GM11168 (cell line): ENCODE results near the gene GRSF1.
"Not testable (repeated sequence)": the region's sequence is repeated elsewhere in the genome, so short reads cannot be mapped to it uniquely, and the experiment has no call there.

Source experiments
- in situ Hi-C: fragments of 300-500 bp; cut with MboI; formaldehyde crosslinking; loops from one replicate; pipeline ENCODE4 v1.12.0; 2022; ENCODE audit warnings: low sequenced_read_pairs; ENCODE audit not compliant: unreplicated experiment

GRSF1 gene

DNA sequence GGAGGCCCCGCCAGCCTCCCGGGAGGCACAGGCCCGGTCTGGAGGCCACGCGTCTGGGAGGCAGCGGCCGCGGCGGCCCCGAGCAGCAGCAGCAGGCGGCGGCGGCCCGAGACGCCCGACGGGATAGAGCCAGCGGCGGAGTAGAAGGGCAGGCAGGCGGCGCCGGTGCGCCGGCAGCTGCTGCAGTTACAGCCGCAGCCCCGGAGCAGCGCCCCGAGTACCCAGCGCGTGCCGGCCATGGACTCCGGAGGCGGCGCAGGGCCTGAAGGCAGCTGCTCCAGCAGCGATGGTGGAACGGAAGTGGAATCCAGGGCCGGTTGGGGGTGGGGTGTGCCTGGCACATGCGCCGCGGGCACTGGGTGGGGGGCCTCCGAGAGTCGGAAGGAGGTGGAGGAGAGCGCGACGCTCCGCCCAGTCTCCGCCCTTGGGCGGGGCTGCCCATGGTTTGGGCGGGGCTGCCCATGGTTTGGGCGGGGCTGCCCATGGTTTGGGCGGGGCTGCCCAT is at the start of gene GRSF1:
Gene GRSF1, minus strand, starts transcription at position 302 of the 505 bp plus-strand sequence. Its CDS starts 63 bp downstream, at position 239.
- in situ Hi-C loops: no loop called here

GRCh38 chr4:70885174-70885573 is 45.5 kb upstream of the GRSF1 start:
- in situ Hi-C loops: no loop called here

DNA sequence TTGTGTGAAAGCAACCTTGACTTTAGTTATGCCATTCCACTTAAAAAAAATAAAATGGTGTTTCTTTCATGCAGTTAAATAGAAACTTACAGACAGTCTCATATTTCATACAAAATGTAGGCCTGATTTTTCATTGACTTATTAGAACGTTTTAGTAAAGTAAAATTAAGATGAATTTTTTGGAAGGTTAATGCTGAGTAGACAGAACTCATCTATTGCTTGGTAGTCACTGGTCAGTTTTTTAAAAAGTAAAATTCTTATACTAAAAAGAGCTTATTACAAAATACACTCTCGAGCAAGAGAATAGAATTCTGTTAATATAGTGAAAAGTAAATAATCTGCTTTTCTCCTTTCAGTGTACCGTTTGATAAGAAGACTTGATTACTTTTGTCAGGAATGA is 41.0 kb upstream of the GRSF1 start:
- in situ Hi-C loops: no loop called here

DNA sequence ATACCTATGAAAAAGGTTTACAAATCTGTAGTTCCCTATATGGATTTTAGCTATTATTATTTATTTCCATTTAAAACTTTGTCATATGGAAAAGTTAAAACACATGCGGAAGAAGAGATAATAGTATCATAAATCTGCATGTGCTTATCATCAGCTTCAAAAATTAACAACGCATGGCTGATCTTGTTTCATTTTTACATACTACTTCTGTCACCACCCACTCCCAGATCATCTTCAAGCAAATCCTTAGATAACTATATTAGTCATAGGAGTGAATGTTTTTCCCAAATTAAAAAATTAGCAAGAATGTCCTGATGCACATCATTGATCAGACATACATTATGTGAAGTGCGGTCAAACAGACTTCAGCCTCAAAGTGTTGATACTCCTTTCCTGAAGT is 37.9 kb upstream of the GRSF1 start:
- in situ Hi-C loops: no loop called here

- in situ Hi-C loops: no loop called here
These were observed 34.8 kb upstream of the GRSF1 start for GRCh38 chr4:70874268-70875156.

GRCh38 chr4:70873216-70873615 is 33.5 kb upstream of the GRSF1 start:
- in situ Hi-C loops: no loop called here

DNA sequence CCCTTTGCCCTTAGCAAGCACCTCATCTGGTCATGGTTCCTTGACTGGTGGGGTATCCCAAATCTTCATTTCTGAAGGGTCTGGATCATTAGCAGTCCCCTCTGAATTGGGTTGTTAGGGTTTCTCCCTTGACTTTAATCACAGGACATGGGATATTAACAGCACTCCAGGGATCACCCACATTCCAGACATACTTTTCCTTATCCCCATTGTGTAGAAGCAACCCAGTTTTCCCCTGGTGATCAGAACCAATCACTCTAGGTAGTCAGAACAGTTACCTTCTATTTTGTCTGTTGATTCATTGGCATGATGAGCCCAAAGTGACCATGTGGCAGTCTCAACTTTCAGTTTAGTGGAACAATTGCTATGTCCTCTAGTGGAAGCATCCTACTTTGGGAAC is 29.1 kb upstream of the GRSF1 start:
- in situ Hi-C loops: no loop called here

DNA sequence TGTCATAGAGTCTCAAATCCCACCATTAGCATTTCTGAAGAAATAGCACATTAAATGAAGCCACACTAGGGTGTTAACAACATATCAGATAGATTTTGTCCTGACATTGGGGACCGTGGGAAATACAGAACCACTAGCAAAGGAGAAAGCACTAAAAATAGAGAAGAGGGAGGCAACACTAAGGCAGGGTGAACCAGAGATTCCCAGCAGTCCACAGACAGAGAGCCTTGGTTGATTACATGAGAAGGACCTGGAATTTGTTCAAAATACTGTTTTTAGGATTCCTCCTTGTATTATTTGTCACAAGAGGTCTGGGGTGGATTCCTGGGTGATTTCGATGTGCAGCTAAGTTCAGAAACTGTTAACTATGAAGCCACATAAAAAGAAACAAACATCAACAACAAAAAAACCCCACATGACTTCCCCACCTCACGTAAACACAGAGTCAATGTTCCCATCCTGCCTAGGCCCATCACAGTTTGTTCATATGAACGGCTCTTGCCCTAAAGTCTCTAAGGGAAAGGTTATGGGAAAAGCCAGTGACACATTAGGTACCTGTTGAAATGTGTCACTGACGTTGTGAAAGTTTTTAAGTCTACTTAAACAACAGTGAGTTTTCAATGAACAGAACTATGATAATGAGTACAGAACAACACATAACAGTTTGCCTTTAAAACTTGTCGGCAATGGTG is 23.6 kb upstream of the GRSF1 start:
- in situ Hi-C loops: no loop called here

GRCh38 chr4:70859066-70859465 is 19.4 kb upstream of the GRSF1 start:
- in situ Hi-C loops: no loop called here

DNA sequence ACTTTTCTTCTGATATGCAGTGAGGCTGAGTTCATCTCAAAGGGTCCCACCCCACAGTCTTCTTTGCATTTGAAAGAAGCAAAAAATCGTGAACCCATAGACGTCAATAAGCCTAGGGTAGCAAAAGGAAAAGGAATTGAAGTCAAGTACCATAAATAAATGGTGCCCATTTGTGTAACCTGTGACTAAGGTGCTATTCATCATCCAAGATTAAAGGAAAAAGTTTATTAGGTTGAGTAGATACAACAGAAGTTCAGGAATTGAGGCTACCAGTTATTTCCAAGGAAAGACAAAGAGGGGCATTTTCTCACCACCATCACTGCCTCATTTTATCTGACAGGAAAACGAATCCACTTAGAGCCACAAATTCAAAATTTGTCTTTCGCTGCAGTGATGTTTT is 18.8 kb upstream of the GRSF1 start:
- in situ Hi-C loops: no loop called here

DNA sequence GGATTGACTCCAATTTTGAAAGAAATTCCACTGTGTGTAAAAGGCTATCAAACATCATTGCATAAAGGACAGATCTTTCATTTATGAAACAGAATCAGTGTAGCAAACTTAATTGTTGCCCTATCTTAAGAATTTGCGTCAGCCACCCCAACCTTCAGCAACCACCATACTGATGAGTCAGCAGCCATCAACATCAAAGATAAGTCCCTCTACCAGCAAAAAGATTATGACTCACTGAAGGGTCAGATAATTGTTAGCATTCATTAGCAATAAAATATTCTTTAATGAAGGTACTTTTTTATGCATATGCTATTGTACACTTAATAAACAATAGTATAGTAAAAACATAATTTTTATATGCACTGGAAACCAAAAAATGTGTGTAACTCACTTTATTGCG is 15.8 kb upstream of the GRSF1 start:
- in situ Hi-C loops: no loop called here

GRCh38 chr4:70849291-70849690 is 9.6 kb upstream of the GRSF1 start:
- in situ Hi-C loops: no loop called here

GRCh38 chr4:70844180-70844579 is 4.5 kb upstream of the GRSF1 start:
- in situ Hi-C loops: no loop called here

DNA sequence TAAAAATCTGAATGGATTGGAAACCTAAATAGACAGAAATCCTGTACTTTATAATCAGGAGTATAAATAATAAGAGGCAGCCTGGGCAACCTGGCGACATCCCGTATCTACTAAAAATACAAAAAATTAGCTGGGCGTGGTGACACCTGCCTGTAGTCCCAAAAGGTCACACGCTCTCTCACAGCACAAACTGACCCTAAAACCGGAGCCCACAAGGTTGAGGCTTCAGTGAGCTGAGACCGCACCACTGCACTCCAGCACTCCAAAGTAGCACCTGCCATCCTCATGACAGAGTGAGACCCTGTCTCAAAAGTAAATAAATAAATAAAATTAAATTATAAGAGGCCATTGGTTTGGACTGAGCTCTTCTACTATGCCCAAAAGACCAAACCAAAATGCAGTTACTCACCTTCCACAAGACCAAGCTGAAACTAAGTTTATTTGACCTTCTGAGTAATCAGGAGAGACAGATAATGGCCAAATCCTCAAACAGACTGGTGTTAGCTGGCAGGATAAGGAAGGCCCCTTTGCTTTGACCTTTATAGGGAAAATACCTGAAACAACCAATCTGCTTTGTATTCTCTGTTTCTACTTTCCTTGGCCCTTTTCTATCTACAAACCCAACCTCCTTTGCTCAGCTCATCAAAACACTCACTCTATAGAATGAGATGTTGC is 3.2 kb upstream of the GRSF1 start:
- in situ Hi-C loops: no loop called here

DNA sequence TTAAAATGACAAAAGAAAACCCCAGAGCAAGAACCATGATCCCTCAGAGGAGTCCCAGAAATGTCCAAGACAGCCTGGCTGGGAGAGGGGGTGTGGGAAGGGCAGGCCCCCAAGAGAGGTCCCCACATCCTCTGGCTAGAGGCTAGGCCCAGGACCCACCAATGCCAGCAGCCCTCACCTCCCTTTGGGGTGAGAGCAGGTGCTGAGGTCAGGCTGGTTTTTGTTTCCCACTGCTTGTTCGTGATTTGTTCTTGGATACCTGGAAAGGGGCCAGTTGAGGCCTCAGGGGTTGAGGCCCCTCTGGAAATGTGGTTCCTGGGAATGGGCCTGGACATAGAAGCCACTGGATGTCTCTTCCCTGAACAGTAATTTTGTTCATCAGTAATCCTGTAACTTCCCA is 2.3 kb upstream of the GRSF1 start:
- in situ Hi-C loops: no loop called here

DNA sequence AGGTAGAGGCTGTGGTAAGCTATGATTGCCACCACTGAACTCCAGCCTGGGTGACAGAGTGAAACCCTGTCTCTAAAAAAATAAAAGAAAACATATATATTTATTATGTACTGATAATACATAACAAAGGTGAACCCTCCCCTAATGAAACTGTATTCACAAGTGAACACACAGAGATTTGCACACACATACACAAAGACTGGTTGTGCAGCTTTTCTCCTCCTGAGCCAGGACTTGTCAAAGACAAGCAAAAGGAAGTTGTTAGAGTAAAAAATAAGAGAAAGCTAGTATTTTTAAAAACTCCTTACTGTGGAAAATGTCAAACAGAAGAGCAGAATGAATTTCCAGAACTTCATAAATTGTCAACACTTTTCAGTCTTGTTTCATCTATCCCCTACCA is 1.5 kb upstream of the GRSF1 start:
- in situ Hi-C loops: no loop called here

GRCh38 chr4:70840631-70841030 is 941 bp upstream of the GRSF1 start:
- in situ Hi-C loops: not testable (repeated sequence)

GRCh38 chr4:70840137-70840536 is 447 bp upstream of the GRSF1 start:
- in situ Hi-C loops: not testable (repeated sequence)

GRCh38 chr4:70838666-70839588 is 763 bp downstream of the GRSF1 start:
- in situ Hi-C loops: no loop called here

GRCh38 chr4:70838204-70838603 is 1.5 kb downstream of the GRSF1 start:
- in situ Hi-C loops: no loop called here
